ENCODE data around the gene PLEKHA6.

The PLEKHA6 gene

DNA sequence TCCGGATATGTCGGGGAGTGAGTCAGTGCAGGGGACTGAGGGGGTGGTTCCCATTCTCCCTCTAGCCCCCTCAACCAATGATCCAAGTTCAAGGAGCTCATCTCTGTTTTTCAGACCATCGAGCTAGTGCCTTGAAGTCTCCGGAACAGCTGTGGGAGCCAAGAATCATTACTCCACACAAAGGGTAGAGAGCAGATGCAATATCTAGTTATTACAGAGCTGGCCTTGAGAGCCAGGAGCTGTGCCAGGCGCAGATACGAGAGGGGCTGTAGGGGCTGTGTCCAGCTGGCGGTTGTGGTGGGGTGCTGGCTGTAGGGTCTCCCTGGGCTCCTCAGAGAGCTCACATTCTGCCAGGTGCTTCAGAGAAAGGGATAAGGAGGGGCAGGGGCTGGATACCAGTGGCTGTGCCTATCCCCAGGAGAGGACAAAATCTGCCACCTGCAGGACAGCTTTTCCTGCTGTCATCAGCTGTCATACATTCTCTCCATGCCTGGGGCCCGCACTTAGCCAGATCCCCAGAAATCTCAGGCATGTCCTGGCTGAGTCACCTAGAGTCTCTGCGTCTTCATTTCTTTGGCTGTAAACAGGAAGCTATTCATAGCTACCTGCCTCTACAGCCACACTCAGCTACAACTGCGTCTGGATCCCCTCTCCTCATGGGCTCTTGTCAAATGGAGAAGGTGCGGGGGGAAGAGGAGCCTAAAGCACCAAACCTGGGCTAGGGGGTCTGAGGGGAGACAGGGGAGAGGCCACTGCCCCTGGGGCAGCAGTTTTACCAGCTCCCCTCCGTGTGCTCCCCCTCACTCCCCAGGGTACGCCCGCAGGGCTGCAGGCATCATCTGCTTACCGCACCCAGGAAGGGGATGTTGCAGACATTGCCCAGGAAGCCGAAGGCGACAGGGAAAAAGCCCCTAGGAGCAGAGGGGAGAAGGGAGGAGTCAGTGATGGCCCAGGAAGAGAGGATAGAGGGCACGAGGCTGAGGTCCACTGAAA lies 161.1 kb downstream of the PLEKHA6 start:
- no peak overlapping the region for H3K4me3 ChIP-seq (ENCODE audit: low read depth, low read length)
- TF ChIP-seq, protein P1, sequence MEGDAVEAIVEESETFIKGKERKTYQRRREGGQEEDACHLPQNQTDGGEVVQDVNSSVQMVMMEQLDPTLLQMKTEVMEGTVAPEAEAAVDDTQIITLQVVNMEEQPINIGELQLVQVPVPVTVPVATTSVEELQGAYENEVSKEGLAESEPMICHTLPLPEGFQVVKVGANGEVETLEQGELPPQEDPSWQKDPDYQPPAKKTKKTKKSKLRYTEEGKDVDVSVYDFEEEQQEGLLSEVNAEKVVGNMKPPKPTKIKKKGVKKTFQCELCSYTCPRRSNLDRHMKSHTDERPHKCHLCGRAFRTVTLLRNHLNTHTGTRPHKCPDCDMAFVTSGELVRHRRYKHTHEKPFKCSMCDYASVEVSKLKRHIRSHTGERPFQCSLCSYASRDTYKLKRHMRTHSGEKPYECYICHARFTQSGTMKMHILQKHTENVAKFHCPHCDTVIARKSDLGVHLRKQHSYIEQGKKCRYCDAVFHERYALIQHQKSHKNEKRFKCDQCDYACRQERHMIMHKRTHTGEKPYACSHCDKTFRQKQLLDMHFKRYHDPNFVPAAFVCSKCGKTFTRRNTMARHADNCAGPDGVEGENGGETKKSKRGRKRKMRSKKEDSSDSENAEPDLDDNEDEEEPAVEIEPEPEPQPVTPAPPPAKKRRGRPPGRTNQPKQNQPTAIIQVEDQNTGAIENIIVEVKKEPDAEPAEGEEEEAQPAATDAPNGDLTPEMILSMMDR (IDR thresholded peaks at IDR 0.05; ENCODE audit: low read depth, low read length, missing control alignments): no peak
- DNase-seq (ENCODE audit: low read depth): no peak
- in situ Hi-C loops (cut with HindIII; ENCODE audit: low sequenced_read_pairs): no loop called here

DNA sequence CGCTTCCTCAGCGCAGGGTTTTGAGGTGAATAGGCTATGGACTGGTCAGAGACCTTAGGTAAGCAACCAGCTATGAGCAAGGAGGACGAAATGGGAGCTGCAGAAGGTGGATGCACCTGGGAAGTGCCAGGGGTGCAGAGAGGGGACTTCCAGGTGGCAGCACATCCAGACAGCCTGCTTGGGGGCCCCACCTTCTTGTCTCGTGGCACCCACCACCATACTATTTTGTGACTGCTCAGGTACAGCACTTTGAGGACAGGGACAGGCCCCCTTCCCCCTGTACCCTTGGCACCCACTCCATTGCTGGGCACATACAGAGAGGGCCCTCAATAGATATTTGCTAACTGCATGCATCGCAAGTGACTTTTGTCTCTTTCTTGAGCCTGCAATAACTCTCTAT lies 162.7 kb downstream of the PLEKHA6 start:
- no peak for DNase-seq (ENCODE audit: low read depth)
- H3K4me3 ChIP-seq (ENCODE audit: low read depth, low read length): no peak overlapping the region
- TF ChIP-seq, protein P1 (IDR thresholded peaks at IDR 0.05; ENCODE audit: low read depth, low read length, missing control alignments): no peak
- in situ Hi-C loops (cut with HindIII; ENCODE audit: low sequenced_read_pairs): no loop called here

DNA sequence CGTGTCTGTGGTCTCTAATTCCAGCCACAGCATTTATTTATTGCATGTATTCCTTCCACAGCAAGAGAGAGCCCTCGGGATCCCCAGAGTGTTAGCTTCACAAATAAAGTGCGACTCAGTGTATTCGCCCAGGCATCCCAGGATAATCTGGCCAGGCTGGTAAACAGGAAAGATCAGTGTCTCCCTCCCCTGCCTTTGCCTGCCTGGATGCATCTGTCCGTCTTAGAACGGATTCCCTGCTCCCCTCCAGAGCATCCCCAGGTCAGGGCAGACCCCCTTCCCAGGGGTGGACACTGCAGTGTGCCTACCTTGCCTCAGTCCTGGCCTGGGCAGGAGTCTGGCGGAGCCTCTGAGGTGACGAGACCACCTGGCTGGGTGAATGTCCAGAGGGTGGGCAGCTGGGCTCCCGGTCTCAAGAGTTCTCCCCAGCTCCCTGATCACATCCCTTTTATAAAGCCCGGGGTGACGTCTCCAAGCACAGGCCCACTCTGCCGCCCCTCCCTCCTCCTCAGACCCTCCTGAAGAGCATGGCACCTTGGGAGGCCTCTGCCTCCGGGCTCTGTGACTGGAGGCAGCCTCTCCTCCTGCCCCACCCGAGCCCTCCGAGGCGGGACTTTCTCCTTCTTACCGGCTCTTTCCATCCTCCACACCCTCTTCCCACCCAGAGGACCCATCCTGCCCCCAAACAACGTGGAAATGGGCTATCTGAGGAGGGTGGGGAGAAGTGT lies 163.5 kb downstream of the PLEKHA6 start, which contains the start of gene KISS1:
TSS of gene KISS1 (minus strand) at position 424 of the 728 bp plus-strand sequence. CDS start 3,615 bp downstream, outside the sequence.
- H3K4me3 ChIP-seq (ENCODE audit: low read depth, low read length): no peak within 1 kb of the TSS
- TF ChIP-seq, protein P1 (IDR thresholded peaks at IDR 0.05; ENCODE audit: low read depth, low read length, missing control alignments): no peak
- in situ Hi-C loops (cut with HindIII; ENCODE audit: low sequenced_read_pairs): no loop called here
- DNase-seq (ENCODE audit: low read depth): no peak

DNA sequence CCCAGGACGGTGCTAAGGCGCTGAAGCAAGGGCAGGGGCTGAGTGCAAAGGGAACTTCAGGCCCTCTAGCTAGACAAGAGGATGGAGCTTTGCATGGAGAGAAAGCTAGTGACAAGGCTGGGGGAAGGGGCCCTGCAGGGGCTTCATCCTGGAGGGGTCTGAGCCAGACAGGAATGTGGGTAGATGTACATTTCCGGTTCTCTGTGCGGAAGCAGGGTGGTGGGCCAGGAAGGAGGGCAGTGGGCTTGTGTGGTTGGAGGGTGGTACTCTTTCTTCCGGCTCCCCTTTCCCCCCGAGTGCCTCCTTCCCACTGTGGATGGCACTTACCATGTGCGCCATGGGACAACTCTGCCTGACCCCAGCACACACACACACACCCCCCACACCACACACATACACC lies 165.0 kb downstream of the PLEKHA6 start:
- in situ Hi-C loops (cut with HindIII; ENCODE audit: low sequenced_read_pairs): no loop called here

DNA sequence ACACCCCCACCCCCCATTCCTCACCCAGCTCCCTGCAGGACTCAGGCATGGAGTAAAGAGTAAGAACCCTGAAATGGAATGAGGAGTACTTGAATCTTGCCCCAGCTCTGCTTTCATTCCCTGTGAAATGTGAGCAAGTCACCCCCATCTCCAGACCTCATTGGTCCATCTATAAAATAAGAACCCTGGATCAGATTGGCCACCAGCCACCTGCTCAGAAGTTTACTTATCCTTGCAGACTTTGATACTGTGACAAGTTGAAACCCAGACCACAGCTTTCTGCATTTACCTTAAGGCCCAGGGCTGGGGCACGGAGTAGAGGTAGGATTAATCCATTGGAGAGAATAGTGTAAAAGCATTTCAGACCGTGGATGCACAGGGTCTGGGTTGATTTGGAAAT lies 165.6 kb downstream of the PLEKHA6 start:
- TF ChIP-seq, protein P1 (IDR thresholded peaks at IDR 0.05; ENCODE audit: low read depth, low read length, missing control alignments): no peak
- in situ Hi-C loops (cut with HindIII; ENCODE audit: low sequenced_read_pairs): no loop called here
- no peak overlapping the region for H3K4me3 ChIP-seq (ENCODE audit: low read depth, low read length)
- DNase-seq (ENCODE audit: low read depth): no peak

More for the DNA sequence above, 165.0 kb downstream of the PLEKHA6 start:
- no peak for DNase-seq (ENCODE audit: low read depth)
- TF ChIP-seq, protein P1 (IDR thresholded peaks at IDR 0.05; ENCODE audit: low read depth, low read length, missing control alignments): no peak
- H3K4me3 ChIP-seq (ENCODE audit: low read depth, low read length): no peak overlapping the region

DNA sequence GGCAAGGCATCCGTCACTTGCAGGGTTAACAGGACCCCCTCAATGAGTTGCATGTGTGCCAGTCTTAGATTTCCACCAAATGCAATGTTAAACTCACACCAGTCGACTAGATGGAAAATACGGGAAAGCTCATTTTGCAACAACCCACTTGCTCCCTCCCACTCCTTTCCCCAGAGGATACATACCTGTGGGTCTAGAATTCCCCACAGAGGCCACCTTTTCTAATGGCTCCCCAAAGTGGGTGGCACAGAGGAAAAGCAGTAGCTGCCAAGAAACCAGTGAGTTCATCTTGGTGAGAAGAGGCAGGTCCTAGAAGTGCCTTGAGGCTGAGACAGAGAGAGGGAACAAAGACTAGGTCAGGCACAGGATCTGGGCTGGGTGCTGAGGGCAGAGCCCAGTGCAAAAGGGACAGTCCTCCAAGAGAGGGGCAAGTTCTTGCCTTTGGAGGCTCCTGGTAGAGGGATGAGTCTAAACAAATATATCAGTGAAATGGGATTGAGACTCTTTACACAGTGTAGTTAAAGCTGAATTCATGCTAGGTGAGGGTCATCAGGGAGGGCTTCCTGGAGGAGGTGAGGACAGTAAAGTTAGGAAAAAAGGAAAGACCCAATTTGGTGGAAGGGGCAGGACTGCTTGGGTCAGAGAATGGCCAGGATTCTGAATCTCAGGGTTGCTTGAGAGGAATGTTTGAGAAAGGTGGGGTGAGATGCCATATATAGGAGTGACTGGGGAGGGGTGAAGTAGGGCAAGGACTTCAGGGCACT lies 167.0 kb downstream of the PLEKHA6 start:
- in situ Hi-C loops (cut with HindIII; ENCODE audit: low sequenced_read_pairs): no loop called here
- H3K4me3 ChIP-seq (ENCODE audit: low read depth, low read length): no peak overlapping the region
- no peak for DNase-seq (ENCODE audit: low read depth)
- TF ChIP-seq, protein P1 (IDR thresholded peaks at IDR 0.05; ENCODE audit: low read depth, low read length, missing control alignments): no peak
